SK-N-MC (cell line): ENCODE measurements around the gene SPTLC2.
A peak's percentile ranks its signal among the peaks of the same experiment; 100 is the strongest.
"Not testable (repeated sequence)": the region's sequence is repeated elsewhere in the genome, so short reads cannot be mapped to it uniquely, and the experiment has no call there.

Source experiments
- DNase-seq: peaks from one replicate; pipeline ENCODE4 v3.0.0-alpha.2; 2011; ENCODE audit warnings: low read depth, low spot score
- H3K27ac ChIP-seq: fragments of 200-600 bp; sonication (generic); 2 replicates; pipeline ENCODE4 v1.5.1; 2016; ENCODE audit warnings: mixed run types
- H3K36me3 ChIP-seq: fragments of 200-600 bp; sonication (generic); 2 replicates; pipeline ENCODE4 v1.6.1; 2017; ENCODE audit warnings: antibody characterized with exemption, low read length, mixed read lengths; ENCODE audit not compliant: insufficient read depth
- H3K4me3 ChIP-seq: fragments of 200-600 bp; sonication (generic); 2 replicates; pipeline ENCODE4 v1.5.1; 2016
- H3K9ac ChIP-seq: fragments of 200-600 bp; sonication (generic); 2 replicates; pipeline ENCODE4 v1.8.0; 2017; ENCODE audit warnings: mixed run types, mixed read lengths; ENCODE audit not compliant: insufficient read length
- H3K9me3 ChIP-seq: fragments of 200-600 bp; sonication (generic); 2 replicates; pipeline ENCODE4 v1.6.1; 2017; ENCODE audit warnings: low read depth, mild to moderate bottlenecking, antibody characterized with exemption, low read length, moderate library complexity, mixed read lengths
- EZH2 ChIP-seq: fragments of 200-600 bp; sonication (generic); IDR thresholded peaks from one replicate; pipeline ENCODE4 v1.6.1; 2017; ENCODE audit warnings: antibody characterized with exemption
- FOXP2 ChIP-seq: optimal IDR thresholded peaks from 2 replicates; pipeline ENCODE3; 2011; ENCODE audit warnings: mild to moderate bottlenecking, moderate library complexity; ENCODE audit not compliant: insufficient read depth; ENCODE audit errors: extremely low read length, control extremely low read depth
- POLR2AphosphoS5 ChIP-seq: IDR thresholded peaks from 2 replicates; pipeline ENCODE4 v1.6.1; 2012; ENCODE audit warnings: mild to moderate bottlenecking, low read depth, low read length, borderline replicate concordance

The SPTLC2 gene

GRCh38 chr14:77542421-77543239, 73.8 kb downstream of the SPTLC2 start:
- peak overlapping the region; percentile 27 for H3K9ac ChIP-seq

GRCh38 chr14:77541905-77542304, 74.5 kb downstream of the SPTLC2 start:
- no peak for DNase-seq
- Histone ChIP-seq H3K9me3 (no peaks in the 10 kb centered on the region), H3K27ac (peak overlapping the region; percentile 62), H3K9ac (peak overlapping the region; percentile 27), H3K4me3 (peak overlapping the region; percentile 64), H3K36me3 (no peaks in the 10 kb centered on the region)
- TF ChIP-seq POLR2AphosphoS5 (no peak), EZH2 (no peak), FOXP2 (no peak)

More at GRCh38 chr14:77542421-77543239, 73.8 kb downstream of the SPTLC2 start:
- peak; percentile 78 for DNase-seq
- TF ChIP-seq FOXP2 = no peak
- peak; percentile 41; the same call in 1 of the 2 replicates for TF ChIP-seq POLR2AphosphoS5
- no peak for TF ChIP-seq EZH2
- Histone ChIP-seq H3K27ac (peak overlapping the region; percentile 62), H3K4me3 (peak overlapping the region; percentile 64), H3K36me3 (no peaks in the 10 kb centered on the region), H3K9me3 (no peaks in the 10 kb centered on the region)

- not testable (repeated sequence) for H3K9me3 ChIP-seq, DNase-seq, H3K9ac ChIP-seq, H3K4me3 ChIP-seq, H3K36me3 ChIP-seq, H3K27ac ChIP-seq
Observed at GRCh38 chr14:77536951-77537350, 79.5 kb downstream of the SPTLC2 start.

- DNase-seq = no peak
- no peak overlapping the region for H3K9ac ChIP-seq
- H3K4me3 ChIP-seq = no peak overlapping the region
- no peak overlapping the region for H3K27ac ChIP-seq
- no peaks in the 10 kb centered on the region for H3K36me3 ChIP-seq
- H3K9me3 ChIP-seq = no peaks in the 10 kb centered on the region
- TF ChIP-seq EZH2 = no peak
- no peak for TF ChIP-seq POLR2AphosphoS5
- TF ChIP-seq FOXP2 = no peak
Observed at GRCh38 chr14:77531071-77531470, 85.4 kb downstream of the SPTLC2 start.

GRCh38 chr14:77529963-77530362, 86.5 kb downstream of the SPTLC2 start:
- H3K36me3 ChIP-seq = no peaks in the 10 kb centered on the region
- H3K9me3 ChIP-seq = no peaks in the 10 kb centered on the region
- DNase-seq = no peak
- H3K4me3 ChIP-seq = no peak overlapping the region
- no peak overlapping the region for H3K27ac ChIP-seq
- H3K9ac ChIP-seq = no peak overlapping the region
- TF ChIP-seq FOXP2 (no peak), POLR2AphosphoS5 (no peak), EZH2 (no peak)

GRCh38 chr14:77529213-77529612, 87.2 kb downstream of the SPTLC2 start:
- Histone ChIP-seq H3K9ac (no peak overlapping the region), H3K9me3 (no peaks in the 10 kb centered on the region), H3K36me3 (no peaks in the 10 kb centered on the region), H3K27ac (no peak overlapping the region), H3K4me3 (no peak overlapping the region)
- no peak for DNase-seq
- no peak for TF ChIP-seq POLR2AphosphoS5
- TF ChIP-seq FOXP2 = no peak
- TF ChIP-seq EZH2 = no peak

GRCh38 chr14:77528701-77529100, 87.7 kb downstream of the SPTLC2 start:
- H3K9me3 ChIP-seq, H3K27ac ChIP-seq, H3K4me3 ChIP-seq, DNase-seq, H3K9ac ChIP-seq, H3K36me3 ChIP-seq: not testable (repeated sequence)

- no peak overlapping the region for H3K9ac ChIP-seq
- DNase-seq = no peak
- no peaks in the 10 kb centered on the region for H3K9me3 ChIP-seq
- H3K36me3 ChIP-seq = no peaks in the 10 kb centered on the region
- 0 out of 2 replicates have a peak overlapping the region, but pooled peaks have one; percentile 21 for H3K27ac ChIP-seq
- H3K4me3 ChIP-seq = no peak overlapping the region
- TF ChIP-seq FOXP2 (no peak), EZH2 (no peak), POLR2AphosphoS5 (no peak)
Observed at GRCh38 chr14:77526266-77526665, 90.2 kb downstream of the SPTLC2 start.

- H3K9ac ChIP-seq = no peak overlapping the region
- no peak overlapping the region for H3K27ac ChIP-seq
- no peaks in the 10 kb centered on the region for H3K9me3 ChIP-seq
- TF ChIP-seq FOXP2 (no peak), POLR2AphosphoS5 (no peak)
- H3K4me3 ChIP-seq = no peak overlapping the region
- H3K36me3 ChIP-seq = no peaks in the 10 kb centered on the region
- no peak for DNase-seq
Observed at GRCh38 chr14:77524536-77524935, 91.9 kb downstream of the SPTLC2 start.
